NCI-H524 treated with DMSO at 0.1 percent for 48 hours (cell line): ENCODE measurements around the gene PLD5.
A peak's percentile ranks its signal among the peaks of the same experiment; 100 is the strongest.

Source experiments
- DNase-seq: peaks from one replicate; lab custom pipeline; 2025; lab: John Stamatoyannopoulos, UW

Gene PLD5

DNA sequence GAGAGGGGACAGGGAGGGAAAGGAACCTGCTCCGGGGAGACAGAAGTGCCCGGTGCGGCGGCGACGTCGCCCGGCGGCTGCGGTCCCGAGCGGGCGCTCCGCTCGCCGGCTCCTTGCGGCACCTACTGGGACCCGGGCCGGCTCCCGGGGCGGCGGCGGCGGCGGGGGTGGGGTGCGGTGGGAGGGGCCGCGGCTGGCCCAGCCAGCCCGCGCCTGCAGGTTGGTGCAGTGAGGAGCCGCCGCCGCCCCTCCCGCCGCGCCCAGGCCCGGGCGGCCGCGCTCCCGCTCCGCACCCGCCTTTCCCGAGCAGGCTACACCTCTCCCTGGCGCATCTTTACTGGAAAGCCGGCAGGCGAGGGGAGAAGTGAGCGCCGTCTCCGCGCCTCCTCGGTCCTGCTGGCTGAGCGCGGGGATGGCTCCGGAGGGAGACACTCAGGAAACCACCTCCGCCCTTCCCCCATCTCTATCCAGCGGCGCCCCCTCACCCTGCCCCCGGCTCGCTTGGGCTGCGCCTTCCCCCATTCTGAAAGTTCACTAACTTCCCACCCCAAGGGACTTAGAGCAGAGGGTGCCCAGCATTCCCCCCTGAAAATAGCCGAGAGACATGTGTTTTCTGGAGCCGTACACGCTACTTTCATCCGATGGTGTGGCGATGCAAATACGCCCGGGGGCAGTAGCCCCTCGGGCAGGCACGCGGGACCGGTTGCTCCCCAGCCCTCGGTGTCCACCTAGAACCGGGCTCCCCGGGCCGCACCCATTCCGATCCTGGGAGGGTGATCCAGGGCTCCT is at the start of gene PLD5:
Gene PLD5, minus strand, starts transcription at position 127 of the 789 bp plus-strand sequence.
- no peak for DNase-seq

DNA sequence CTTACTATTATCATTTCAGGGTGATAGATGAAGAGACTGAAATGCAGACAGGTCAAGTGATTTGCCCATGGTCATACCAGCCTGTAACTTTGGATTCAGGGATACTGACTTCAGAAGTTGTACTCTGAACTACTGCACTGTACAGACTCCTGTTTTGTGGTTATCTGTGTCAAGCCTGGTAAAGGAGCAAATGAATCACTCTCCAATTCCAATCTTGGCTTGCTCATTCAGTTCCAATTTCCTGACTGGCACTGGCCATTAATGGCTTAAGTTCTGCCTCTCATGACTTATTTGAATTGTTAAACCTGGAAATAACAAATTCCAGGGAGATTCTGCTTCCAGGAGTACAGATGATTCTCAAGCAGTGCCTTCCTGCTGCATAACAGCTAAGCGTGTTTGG is 45.4 kb upstream of the PLD5 start:
- no peak for DNase-seq

DNA sequence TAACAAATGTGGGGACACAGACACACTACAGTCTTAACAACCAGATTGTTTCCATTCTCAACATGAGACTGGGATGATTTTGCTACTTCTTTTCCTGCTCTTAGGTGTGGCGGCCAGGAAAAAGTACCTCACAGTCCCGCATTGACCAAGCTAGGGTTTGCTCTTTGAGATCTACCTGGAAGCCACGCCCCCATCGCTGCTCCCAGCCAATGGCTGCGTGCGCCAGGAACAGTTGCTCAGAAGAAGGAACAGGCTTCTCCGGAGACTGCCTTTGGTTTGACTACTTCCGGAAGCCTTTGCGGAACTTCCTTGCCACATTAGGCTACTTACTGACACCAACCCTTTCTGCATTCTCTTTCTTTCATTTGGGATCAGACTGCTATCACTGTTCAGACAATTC is 44.2 kb upstream of the PLD5 start:
- DNase-seq = no peak

DNA sequence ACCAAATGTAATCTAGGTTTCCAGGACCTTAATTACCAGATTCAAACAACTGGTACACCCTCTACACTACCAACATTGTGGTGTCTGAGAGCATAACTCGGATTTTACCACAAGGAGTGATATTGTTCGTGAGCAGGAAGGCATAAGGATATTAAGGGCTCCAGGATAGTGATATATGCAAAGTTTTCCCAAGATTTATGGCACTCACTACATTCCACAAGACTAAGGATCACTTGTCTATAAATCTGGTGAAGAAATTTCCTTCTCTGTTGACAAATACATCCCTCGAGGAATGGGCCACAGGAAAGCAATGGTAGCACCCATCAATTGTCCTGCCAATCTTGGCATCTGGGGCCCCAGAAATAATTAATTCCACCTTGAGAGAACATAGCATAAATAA is 43.1 kb upstream of the PLD5 start:
- DNase-seq = no peak

DNA sequence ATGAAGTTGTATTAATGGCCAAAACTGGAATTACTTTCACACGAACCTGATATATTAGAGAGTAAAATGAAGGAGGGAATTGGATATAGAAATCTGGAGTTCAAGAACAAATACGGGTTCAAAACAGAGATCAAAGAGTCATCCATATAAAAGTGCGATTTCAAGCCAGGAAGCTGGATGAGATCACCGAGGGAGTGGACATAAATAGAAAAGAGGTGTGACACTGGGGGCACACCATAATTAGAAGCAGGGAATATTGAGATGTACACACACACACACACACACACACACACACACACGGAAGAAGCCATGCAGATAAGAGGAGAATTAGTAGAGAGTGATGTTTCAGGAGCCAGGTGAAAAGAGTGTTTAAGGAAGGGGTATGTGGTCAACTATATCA is 32.3 kb upstream of the PLD5 start:
- no peak for DNase-seq

DNA sequence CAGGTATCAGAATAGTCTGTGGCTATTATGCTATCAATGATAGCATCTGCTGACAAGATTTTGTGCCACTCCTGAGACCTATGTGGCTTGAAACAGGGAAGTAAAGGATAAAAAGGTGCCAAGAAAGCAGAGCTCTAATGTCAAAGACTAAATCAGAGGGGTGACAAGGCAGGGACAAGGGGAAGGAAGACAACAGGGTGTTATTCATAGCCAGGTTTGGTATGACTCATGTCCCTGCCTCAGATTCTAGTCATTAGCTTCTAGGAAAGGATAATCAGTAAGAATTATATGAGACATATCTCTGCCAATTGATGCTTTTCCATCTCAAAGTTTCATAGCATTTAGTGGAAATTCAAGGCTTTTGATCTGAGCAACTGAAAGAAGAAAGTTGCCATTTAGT is 31.8 kb upstream of the PLD5 start:
- no peak for DNase-seq

DNA sequence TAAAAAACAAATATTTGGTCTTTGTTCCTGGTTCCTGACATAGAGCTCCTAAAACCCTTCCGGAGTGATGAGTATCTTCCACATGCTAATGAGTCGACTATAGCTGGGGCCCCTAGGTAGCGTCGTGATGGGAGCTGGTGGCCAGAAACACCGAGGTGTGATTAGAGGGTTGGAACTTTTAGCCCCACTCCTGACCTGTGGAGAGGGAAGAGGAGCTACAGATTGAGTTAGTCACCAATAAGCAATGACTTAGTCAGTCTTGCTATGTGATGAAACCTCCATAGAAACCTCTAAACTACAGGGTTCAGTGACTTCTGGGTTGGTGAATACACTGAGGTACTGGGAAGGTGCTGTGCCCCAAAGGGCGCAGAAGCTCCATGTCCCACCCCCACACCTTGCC is 30.1 kb upstream of the PLD5 start:
- no peak for DNase-seq

DNA sequence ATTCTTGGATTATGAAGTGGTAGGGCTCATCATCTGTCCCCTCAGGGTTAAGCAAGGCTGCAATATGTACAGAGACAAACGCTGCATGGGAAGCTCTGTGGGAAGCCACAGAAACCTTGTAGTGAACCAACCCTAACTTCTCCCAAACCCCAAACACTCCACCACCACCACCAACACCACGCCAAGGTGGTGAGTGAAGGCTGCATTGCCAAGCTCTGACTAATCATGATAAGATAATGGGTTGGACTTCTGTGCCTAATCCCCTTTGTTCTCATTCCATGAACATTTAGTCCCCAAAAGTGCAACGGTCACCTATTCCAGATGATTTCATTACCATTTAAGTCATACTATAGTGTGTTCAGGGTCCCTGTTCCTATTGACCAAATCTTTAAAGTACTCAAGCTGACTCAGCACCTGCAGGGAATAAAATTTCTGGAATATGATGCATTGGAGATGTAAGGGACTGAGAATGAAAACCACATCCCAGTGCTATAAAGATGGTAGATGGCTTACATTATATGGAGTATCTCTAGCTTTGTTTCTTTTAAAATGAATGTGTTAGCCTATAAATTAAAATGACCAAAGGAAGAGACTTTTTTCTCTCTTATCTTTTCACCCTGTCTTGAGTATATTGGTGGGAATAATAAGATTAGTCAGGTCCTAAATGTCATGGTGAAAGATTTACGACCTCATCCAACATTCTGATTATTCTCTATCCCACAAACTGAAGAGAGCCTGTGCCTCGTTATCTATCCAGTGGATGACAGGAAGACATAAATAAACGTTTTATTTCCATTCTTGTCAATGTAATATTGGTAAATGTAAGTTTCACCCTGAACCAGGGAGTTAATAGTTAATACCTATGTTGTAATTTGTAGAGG is 22.6 kb upstream of the PLD5 start:
- DNase-seq = no peak

DNA sequence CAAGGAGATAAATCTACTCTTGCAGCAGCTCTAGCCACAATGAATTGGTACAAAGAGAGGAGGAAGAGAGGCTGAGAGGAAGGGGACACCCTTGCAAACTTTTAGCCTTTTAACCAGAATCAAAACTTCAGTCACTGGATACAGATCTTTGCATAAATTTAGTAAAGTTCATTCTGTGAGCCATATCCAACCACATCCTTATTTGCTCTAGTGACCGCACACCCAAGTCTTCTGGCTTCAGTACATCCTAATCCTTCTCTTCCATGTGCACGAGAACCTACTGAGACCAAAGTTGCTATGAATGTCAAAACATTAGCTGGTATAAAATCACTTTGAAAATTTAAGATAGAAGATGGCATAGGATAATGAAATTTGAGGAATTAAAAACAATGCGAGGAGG is 21.9 kb upstream of the PLD5 start:
- DNase-seq = no peak

DNA sequence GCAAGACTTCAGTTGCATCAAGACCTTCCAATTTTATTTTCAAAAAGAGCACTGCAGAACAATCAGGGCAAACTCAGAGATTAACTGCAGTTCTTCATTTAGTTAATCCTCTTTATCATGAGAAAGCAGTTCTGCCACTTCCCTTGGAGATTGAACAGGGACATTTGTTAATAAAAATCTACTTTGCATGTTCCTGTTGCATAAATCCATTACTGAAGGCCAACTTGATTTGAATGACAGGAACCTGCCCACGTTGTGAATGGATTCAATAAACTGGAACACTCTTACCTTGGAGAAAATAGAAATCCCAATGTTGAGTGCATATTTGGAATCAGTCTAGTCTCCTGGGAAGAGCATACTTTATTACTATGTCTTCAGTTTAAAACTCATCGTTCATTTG is 19.6 kb upstream of the PLD5 start:
- no peak for DNase-seq

DNA sequence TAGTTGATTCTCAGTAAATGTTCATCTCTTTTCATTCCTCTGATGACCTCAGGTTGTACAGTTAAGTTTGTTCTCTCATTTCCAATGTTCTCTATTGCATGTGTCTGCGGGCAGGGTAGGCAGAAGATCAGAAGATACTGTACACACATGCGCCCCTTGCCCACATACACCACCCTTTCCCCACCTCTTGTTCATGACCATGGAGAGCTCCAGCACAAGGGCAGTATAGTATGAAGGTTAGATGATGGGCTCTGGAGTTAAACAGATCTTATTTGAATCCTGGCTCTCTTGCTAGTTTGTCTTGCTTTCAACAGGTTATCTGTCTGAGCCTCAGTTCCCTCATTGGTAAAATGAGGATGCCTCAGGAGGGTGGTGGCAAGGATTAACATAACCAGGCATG is 17.8 kb upstream of the PLD5 start:
- DNase-seq = no peak

DNA sequence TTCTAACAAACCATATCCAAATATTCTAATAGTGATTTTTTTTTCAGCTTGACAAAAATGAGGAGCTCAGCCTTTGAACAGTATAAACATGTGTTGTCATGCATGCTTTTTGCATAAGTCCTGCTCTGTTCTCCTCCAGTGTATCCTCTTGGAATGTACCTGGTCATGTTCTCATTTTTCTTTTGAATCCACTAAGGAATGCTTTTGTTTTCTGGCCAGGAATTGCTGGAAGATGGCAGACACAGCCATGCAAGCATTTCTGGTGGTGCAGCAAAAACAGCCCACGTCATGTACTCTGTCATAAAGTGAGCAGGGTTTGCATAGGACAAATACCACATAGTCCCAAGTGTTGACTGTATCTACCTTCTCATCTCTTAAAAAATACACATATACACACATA is 11.5 kb upstream of the PLD5 start:
- no peak for DNase-seq

DNA sequence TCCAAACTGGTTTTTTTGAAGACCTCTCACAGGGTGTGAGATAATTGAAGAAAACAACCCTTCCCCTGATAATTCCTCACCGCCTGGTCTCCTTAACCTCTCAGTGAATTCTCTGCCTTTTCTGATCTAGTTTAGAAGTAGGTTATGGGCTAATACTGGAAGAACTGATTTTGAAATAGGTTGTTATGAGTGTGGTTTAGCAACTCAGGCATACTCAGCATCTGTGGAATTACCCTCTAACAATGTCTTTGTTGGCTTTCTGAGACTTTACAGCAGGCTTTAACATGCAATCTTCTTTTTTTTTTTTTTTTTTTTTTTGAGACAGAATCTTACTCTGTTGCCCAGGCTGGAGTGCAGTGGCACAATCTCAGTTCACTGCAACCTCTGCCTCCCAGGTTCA is 10.3 kb upstream of the PLD5 start:
- no peak for DNase-seq

DNA sequence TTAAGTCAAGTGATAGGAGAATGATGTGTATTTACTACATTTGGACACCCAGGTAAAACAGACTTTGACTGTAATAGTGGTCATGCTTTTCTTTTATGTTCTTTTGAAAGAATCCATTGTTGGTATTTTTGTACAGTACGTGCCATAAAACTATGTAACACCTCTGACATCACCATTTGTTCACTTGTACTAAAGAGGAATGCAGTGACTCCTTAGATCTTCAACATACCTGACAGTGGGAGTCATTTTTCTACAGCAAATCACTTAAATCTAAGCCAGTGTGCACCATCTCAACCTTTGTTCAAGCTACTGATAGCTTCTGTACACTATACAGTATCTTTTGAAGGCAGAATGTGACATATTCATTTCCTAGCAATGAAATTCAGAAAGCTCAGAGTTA is 6.3 kb upstream of the PLD5 start:
- no peak for DNase-seq

DNA sequence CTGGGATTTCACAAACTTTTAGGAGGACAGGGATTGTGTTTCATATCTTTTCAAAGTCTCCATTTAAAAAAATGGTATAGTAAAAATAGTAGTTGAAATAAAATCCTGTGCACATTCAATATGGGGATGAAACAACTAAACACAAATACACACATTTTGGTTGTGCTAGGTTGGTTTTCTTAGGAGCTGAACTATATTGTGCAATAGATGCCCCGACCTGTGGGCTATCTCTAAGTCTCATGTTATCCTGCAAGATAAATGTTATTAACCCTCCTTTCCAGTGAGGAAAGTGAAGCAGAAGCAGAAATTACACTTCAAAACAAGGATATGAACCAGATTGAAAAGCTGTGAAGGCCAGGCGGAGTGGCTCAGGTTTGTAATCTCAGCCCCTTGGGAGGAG is 1.3 kb upstream of the PLD5 start:
- no peak for DNase-seq

DNA sequence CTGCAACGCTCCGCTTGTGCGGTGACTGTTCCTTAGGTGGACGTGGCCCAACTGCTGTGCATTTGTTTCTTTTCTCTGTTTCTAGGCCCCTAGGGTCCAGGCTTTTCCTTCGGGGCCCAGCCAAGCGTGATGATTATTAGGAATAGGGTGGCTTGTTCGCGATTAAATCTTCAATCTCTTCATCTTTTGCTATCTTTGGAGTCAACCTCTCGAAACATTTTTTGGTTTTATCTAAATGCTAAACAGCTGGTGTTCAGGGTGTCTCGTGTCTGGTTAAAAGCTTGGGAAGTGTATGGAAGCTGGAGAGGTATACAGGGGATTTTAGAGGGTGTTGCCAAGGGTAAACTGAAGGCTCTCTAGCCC is 844 bp upstream of the PLD5 start:
- peak; percentile 25 for DNase-seq

DNA sequence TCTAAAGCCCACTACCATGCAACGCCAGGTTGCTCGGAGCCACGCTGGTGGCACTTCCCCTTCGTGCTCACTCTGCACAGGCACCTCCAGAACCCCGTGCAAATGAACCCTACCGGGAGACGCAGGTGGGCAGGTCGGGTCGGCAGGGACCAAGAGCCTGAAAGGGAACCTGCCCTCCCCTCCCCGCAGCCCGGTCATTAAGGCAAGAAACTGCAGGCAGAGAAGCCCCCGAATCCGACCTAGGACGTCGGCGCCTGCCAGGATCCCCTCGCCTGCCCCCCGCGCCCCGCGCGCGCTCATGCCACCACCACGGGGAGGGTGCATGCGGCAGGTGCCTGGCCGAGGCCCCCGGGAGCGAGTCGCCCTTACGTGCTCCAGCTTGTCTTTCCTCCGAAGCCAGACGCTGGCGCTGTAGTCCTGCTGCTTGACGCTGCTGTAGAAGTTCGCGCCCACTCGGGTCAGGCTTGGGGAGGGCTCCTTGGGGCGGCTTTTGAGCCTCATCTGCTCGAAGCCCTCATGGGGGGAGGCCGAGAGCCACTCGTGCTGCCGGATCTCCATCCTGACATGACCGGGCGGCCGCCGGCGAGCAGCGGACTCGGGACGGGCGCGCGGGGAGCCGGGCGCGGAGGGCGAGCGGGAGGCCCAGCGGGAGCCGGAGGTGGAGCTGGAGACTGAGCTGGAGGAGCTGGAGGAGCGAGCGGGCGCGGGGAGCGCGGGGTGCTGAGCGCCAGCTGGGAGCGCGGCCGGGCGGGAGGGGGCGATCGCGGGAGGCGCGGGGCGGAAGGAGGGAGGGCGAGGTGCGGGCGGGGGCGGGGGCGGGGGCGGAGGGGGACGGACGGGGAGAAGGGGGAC is 552 bp downstream of the PLD5 start:
- DNase-seq = peak; percentile 34

DNA sequence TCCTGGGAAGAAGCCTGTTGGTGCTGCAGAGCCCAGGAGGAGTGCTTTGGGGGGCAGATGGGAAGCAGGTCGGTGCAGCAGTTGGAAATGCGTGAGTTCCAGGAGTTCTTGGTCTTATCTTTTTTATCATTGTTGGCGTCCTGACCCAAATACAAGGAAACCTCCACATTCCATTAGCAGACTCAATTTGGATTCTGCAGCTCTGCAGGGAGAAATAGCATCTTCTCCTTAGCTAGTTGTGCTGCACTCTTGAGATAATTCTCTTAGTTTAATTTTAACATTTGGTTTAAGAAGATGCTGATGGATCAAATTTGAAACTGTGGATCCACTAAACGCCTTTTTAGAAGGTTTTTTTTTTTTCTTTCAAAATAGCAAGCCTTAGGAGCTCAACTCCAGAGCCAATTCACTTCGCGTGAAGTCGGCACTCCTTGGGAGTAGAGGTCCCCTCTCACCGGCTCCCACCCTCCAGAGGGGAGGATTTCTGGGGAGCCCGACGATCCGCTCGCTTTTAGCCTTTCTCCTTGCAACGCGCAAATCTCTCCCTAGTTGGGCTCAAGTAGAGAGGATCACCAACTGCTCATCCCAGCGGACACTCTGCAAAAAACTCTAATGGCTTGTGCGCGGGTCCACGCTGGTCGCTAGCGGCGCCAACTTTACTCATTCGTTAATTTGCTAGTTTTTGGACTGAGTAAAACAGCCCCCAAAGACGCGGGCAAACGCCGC is 1.3 kb downstream of the PLD5 start:
- DNase-seq = no peak

DNA sequence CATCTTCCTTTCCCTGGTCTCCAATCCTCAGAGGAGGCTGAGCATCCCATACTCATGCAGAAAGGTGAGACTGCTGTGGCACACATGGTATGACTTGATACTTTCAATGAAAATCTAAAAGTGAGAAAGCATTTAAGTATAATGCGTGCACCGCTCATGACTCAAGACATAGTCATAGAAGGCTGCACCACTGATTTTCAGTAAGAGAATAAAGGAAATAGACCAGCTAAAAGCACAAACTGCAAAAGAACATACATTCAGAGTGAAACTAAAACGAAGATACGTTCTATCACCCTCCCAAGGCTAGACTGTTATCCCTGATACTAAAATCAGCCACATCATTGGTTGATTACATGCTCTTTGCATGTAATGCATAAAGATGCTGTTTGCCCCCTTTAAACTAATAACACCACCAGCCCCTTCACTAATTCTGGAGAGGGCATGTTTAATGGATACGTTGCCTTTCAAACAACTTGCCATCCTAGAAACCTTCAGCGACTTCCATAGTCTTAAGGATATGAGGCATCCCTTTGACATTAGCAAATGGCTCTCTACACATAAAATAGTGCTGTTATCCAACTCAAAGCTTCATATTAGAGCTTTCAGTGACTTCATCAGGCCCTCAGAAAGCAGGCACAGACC is 2.1 kb downstream of the PLD5 start:
- no peak for DNase-seq

DNA sequence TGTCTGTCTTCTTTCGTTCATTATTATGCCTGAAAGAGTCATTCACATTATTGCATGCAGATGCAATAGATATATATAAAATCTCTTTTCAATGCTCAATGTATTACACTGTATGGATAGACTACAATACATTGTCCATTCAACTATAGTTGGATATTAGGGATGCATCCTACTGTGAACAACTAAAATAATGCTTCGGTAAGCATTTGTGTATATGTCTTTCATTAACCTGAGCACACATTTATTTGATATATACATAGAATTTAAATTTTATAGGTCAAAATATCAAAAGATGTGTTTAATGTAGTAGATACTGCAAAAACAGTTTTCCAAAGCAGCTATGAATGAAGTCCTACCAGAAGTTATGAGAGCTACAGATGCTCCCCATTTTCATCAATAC is 8.9 kb downstream of the PLD5 start:
- no peak for DNase-seq

DNA sequence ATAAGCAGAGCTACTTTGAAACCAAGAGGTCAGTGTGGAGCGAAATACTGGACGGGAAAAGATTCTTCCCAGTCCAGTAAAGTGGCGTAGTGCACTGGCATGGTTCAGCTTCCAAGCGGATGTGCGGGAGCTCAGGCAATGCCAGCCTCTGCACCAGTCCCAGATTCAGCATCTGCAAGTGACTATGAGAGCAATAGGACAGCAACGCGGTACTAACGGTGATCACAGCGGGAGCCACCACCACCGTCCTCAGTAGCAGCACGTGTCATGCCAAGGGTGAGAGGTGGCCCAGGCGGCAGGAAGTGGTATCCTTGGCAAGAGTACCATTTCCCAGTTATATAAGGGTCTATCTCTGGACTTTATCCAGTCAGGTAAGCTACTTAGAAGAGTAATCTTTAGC is 17.8 kb downstream of the PLD5 start:
- no peak for DNase-seq
